ENCODE measurements around the gene PARD3.

- no peak for TF ChIP-seq CTCF (conservative IDR thresholded peaks at IDR 0.05)
- TF ChIP-seq EZH2 (IDR thresholded peaks at IDR 0.05; ENCODE audit: low read depth) = no peak
Measured at GRCh38 chr10:34427911-34428216, 387.2 kb downstream of the PARD3 start.
